RKO (cell line): ENCODE measurements around the gene VMAC.

Experiments used
- DNase-seq: peaks from one replicate; pipeline ENCODE4 v3.0.0-alpha.2; 2016; ENCODE audit warnings: low spot score

Gene VMAC

GRCh38 chr19:5953030-5953589 lies 48.4 kb downstream of the VMAC start:
- peak; percentile 24 for DNase-seq

- DNase-seq = no peak
Measured at GRCh38 chr19:5953680-5954213, 49.1 kb downstream of the VMAC start.

- DNase-seq = no peak
Measured at GRCh38 chr19:5954293-5954692, 49.6 kb downstream of the VMAC start.

- DNase-seq = no peak
Measured at GRCh38 chr19:5955636-5955935, 50.9 kb downstream of the VMAC start.

- DNase-seq = no peak
Measured at GRCh38 chr19:5956323-5956722, 51.7 kb downstream of the VMAC start.

- no peak for DNase-seq
Measured at GRCh38 chr19:5956728-5957127, 52.1 kb downstream of the VMAC start.

- DNase-seq = no peak
Measured at GRCh38 chr19:5957170-5957569, 52.5 kb downstream of the VMAC start.

- no peak for DNase-seq
Measured at GRCh38 chr19:5958074-5958850, 53.6 kb downstream of the VMAC start.

GRCh38 chr19:5958851-5959122 lies 54.1 kb downstream of the VMAC start:
- DNase-seq = no peak

- DNase-seq = no peak
Measured at GRCh38 chr19:5959260-5960004, 54.8 kb downstream of the VMAC start.
